Stimulated activated CD4-positive, alpha-beta T cell treated with anti-CD3 and anti-CD28 coated beads, Interleukin-1b, Interleukin-23, amount 100 ng/mL, for 4 hours (primary cell): ENCODE data around the gene CLN6.

ENCODE experiments used
- DNase-seq, 2 donors: peaks; one replicate each; pipeline ENCODE4 v3.0.0-alpha.2; 2020; ENCODE audit warnings: low read depth in 2 of 2

CLN6 gene

DNA sequence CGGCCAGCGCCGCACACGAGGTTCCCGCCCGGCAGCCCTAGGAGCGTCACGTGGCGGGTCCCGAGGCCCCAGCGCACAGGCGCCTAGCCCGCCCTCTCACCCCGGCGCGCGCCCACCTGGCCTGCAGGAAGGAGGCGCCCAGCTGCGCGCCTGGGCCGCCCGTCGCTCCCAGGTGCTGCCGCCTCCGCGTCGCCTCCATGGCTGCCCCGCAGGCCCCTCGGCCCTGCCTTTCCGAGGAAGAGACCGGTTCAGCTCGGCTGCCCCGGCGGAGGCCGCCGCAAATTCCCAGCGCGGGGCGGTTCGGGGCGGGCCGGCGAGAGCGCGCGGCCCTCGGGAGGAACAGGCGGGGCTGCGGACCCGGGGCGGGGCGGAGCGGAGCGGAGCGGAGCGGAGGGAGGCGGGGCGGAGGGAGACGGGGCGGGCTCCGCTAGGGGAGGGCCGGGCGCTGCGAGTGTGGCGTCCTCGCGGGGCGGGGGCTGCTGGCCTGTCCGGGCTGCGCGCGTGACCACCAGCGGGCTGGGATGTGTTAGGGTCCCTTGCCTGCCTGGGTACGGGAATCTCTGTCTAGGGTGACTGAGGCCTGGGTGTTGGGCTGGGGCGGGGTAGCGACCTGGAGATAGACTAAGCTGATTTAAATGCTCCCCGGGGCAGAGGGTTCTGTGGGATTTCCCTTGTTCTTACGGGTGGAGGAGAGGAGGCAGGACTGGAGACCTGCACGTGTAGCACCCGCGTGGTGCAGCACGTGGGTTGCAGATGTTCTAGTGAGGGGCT lies at the start of gene CLN6:
TSS of gene CLN6 (minus strand) at position 343 of the 771 bp plus-strand sequence. CDS start at position 199, 144 bp downstream.
- peak; percentile 82 to 85 for DNase-seq

GRCh38 chr15:68278595-68279405 lies 49.3 kb upstream of the CLN6 start:
- no peak for DNase-seq

DNA sequence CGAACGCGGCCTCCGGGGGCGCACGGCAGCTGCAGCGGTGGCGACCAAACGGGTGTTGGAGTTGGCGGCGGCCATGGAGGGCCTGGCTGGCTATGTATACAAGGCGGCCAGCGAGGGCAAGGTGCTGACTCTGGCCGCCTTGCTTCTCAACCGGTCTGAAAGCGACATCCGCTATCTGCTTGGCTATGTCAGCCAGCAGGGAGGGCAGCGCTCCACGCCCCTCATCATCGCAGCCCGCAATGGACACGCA lies 48.7 kb upstream of the CLN6 start:
- peak in 1 of 2 donors; percentile 55 for DNase-seq

GRCh38 chr15:68277603-68278344 lies 48.2 kb upstream of the CLN6 start, which contains the start of gene FEM1B:
FEM1B (plus strand) TSS chr15:68277745; CDS start chr15:68278418, 673 bp downstream.
- peak; percentile 80 to 83 for DNase-seq

GRCh38 chr15:68277131-68277602 lies 47.6 kb upstream of the CLN6 start:
- DNase-seq, result no peak

GRCh38 chr15:68276668-68277067 lies 47.1 kb upstream of the CLN6 start:
- no peak for DNase-seq

DNA sequence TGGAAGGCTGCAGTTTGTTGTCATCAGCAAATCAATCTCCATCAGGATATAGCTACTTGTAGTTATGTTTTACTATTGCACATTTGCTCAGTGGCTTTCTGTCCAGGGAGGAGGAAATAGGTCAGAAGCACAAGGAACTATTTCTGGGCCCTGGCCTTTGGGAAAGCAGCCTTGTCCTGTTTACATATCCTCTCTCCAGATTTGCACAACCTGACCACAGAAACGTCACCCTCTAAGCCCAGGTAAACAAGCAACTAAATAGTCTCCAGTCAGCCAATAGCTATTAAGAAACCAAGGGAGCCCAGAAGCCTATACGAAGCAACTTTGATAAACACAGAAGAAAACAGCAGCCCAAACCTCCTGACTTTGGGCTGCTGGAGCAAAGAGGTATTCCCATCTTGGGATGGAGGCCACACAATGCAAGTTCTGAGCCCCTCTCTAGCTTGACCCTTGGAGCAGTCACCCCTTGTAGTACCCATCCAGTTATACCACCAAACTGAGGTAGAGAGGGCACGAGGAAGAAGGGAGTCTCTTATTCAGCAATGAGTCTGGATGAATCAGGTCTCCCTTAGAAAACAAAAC lies 45.7 kb upstream of the CLN6 start:
- DNase-seq, result no peak

GRCh38 chr15:68274201-68274848 lies 44.8 kb upstream of the CLN6 start:
- DNase-seq, result no peak

DNA sequence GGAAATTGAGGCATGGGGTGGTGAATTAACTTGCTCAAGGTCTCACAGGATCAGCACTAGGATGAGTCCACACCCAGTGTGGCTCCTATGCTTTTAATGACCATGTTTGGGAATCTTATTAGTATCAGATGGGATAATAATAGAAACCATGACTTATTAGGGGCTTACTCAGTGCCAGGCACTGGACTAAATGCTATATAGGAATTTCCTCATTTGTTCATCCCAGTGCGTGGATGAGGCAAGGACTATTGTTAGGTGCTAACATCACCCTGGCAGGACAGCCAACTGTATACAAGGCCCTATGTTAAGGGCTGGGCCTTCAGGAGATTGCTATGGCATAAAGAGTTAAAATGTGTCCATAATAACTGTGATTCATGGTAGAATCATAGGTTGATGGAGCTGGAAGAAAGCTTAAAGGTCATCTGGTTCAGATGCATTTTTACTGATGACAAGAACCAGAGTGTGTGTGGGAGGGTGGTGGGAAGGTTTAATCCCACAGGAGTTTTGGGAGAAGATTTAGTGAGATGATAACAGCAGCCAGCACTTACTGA lies 43.3 kb upstream of the CLN6 start:
- DNase-seq, result no peak

GRCh38 chr15:68271854-68272471 lies 42.4 kb upstream of the CLN6 start:
- no peak for DNase-seq

DNA sequence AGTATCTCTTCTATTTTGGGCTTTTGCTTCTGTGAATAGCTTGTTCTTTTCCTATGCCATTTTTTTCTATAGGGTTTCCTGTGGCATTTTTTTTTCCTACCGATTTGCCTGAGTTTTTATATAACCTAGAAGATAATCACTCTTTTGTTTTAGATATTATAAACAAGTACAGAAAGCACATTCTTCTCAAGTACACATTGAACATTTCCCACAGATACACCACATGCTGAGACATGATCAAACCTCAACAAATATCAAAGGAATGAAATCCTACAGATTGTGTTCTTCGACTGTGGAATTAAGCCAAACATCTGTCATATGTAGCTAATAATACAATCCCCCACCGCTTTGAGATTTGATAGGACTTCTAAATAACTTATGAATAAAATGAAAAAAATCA lies 38.9 kb upstream of the CLN6 start:
- DNase-seq, result no peak

DNA sequence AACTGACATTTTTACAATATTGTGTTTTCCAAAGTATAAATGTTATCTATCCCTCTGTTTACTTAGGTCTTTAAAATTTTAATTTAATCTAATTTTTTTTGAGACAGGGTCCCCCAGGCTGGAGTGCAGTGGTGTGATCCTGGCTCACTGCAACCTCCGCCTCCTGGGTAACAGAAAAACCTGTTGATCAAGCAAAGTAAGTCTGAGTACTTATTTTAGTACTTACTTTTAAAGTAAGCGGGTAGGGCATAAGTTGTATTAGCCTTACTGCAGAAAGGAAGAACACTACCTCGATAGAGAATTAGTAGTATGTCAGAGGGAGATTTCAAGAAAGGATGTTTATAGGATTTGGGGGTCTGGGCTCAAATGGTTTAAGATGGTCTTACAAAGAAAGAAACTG lies 36.1 kb upstream of the CLN6 start:
- no peak for DNase-seq

- no peak for DNase-seq
Measured at GRCh38 chr15:68265081-68265480, 35.6 kb upstream of the CLN6 start.

DNA sequence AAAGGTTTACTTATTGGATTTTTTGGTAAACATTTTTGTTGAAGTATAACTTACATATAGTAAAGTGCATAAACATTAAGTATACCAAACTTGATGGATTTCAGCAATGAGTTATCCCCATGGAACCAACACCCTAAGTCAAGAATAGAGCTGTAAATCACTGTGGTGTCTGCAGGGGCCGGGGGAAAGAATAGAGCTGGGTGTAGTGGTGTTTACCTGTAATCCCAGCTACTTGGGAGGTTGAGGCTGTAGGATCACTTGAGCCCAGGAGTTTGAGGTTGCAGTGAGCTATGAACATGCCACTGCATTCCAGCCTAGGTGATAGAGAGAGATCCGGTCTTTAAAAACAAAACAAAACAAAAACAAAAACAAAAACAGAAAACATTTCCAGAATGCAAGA lies 34.8 kb upstream of the CLN6 start:
- no peak for DNase-seq

GRCh38 chr15:68262514-68263356 lies 33.2 kb upstream of the CLN6 start:
- no peak for DNase-seq

DNA sequence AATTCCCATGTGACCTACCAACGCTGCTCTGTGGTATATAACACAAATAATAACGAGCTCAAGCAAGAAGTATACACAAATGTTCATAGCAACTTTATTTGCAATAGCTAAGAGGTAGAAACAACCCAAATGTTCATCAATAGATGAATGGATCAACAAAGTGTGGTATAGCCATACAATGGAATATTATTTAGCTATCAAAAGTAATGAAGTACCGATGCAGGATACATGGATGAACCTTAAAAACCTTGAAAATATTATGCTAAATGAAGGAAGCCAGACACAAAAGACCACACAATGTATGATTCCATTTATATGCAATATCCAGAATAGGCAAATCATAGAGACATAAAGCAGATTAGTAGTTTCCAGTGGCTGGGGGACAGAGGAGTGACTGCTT lies 32.5 kb upstream of the CLN6 start:
- no peak for DNase-seq

- no peak for DNase-seq
Measured at GRCh38 chr15:68261241-68261640, 31.7 kb upstream of the CLN6 start.

- DNase-seq, result no peak
Measured at GRCh38 chr15:68259883-68260282, 30.4 kb upstream of the CLN6 start.

- no peak for DNase-seq
Measured at GRCh38 chr15:68258692-68259091, 29.2 kb upstream of the CLN6 start.
